Activated B cell treated with CpG ODN at 0.5 μM for 24 hours (primary cell): ENCODE measurements around the gene MACROD2. TPM values are rescaled to one million over a fixed set of nuclear protein-coding genes. Genes with fewer than 3 reads are reported as not detected.

Source experiments
- ATAC-seq: fragments of 200-7000 bp; cut with Tn5 transposase; one replicate; pipeline ENCODE4 v1.10.0; 2021; ENCODE audit warnings: low read depth, mild to moderate bottlenecking, moderate library complexity
- CTCF ChIA-PET: fragments of 350-600 bp; sonication (Branson Sonifier 250); formaldehyde crosslinking; loops from one replicate; lab custom pipeline; 2021; ENCODE audit warnings: antibody characterized with exemption; lab: Charles Lee
- POLR2A ChIA-PET: fragments of 350-600 bp; sonication (Branson Sonifier 250); formaldehyde crosslinking; loops from one replicate; lab custom pipeline; 2021; ENCODE audit warnings: antibody characterized with exemption; lab: Charles Lee
- DNase-seq: peaks from one replicate; pipeline ENCODE4 v3.0.0; 2022
- H3K27ac Mint-ChIP-seq: one replicate; pipeline ENCODE4 v1.8.0; 2020; ENCODE audit warnings: mixed read lengths
- H3K27me3 Mint-ChIP-seq: one replicate; pipeline ENCODE4 v1.8.0; 2021; ENCODE audit warnings: mixed read lengths
- H3K36me3 Mint-ChIP-seq: one replicate; pipeline ENCODE4 v1.8.0; 2021; ENCODE audit warnings: low read depth, mixed read lengths
- H3K4me1 Mint-ChIP-seq: one replicate; pipeline ENCODE4 v1.8.0; 2021; ENCODE audit warnings: mixed read lengths
- H3K4me3 Mint-ChIP-seq: one replicate; pipeline ENCODE4 v1.8.0; 2020; ENCODE audit warnings: mild to moderate bottlenecking, mixed read lengths
- H3K9me3 Mint-ChIP-seq: one replicate; pipeline ENCODE4 v1.8.0; 2020; ENCODE audit warnings: mixed read lengths
- CTCF ChIP-seq: fragments of 200-600 bp; IDR thresholded peaks from one replicate; pipeline ENCODE4 v1.8.0; 2022; ENCODE audit warnings: antibody characterized with exemption, mild to moderate bottlenecking
- intact Hi-C: fragments of 100-400 bp; cut with micrococcal nuclease; formaldehyde crosslinking; loops from one replicate; pipeline ENCODE4 v1.15.1; 2024
- total RNA-seq: library from RNA; stranded (reverse); gene quantifications from 2 replicates; pipeline ENCODE4 v1.2.3, GENCODE V29; 2022

Gene MACROD2
- total RNA-seq, 1 donor from 2014 or later: 55.1 TPM

- Mint-ChIP-seq H3K4me1 (no peaks in the 10 kb centered on the region), H3K27ac (no peak overlapping the region), H3K9me3 (peaks cover 10% of the 10 kb centered on the region), H3K36me3 (no peaks in the 10 kb centered on the region), H3K27me3 (no peaks in the 10 kb centered on the region), H3K4me3 (no peak overlapping the region)
- DNase-seq: no peak
- TF ChIP-seq CTCF: no peak
- ChIA-PET CTCF (no interaction called here), POLR2A (no interaction called here)
- ATAC-seq: no peak
- intact Hi-C loops: no loop called here
These were observed 445.9 kb downstream of the MACROD2 start for GRCh38 chr20:14441201-14441600.

GRCh38 chr20:14444106-14444505, 448.8 kb downstream of the MACROD2 start:
- no peaks in the 10 kb centered on the region for H3K36me3 Mint-ChIP-seq
- CTCF ChIA-PET: no interaction called here
- ATAC-seq: no peak
- no peak for TF ChIP-seq CTCF
- H3K27ac Mint-ChIP-seq: no peak overlapping the region
- H3K9me3 Mint-ChIP-seq: peaks cover under 1% of the 10 kb centered on the region
- no peak overlapping the region for H3K4me3 Mint-ChIP-seq
- DNase-seq: no peak
- no peaks in the 10 kb centered on the region for H3K4me1 Mint-ChIP-seq
- H3K27me3 Mint-ChIP-seq: no peaks in the 10 kb centered on the region
- POLR2A ChIA-PET: no interaction called here
- intact Hi-C loops: no loop called here

- TF ChIP-seq CTCF: no peak
- H3K36me3 Mint-ChIP-seq: no peaks in the 10 kb centered on the region
These were observed 450.0 kb downstream of the MACROD2 start for GRCh38 chr20:14445310-14445709.

GRCh38 chr20:14445902-14446301, 450.6 kb downstream of the MACROD2 start:
- Mint-ChIP-seq H3K36me3 (no peaks in the 10 kb centered on the region), H3K9me3 (no peaks in the 10 kb centered on the region), H3K4me3 (no peak overlapping the region), H3K27ac (no peak overlapping the region), H3K4me1 (no peaks in the 10 kb centered on the region), H3K27me3 (no peaks in the 10 kb centered on the region)
- ChIA-PET CTCF (no interaction called here), POLR2A (no interaction called here)
- no peak for ATAC-seq
- TF ChIP-seq CTCF: no peak
- intact Hi-C loops: no loop called here
- DNase-seq: no peak

More at GRCh38 chr20:14445310-14445709, 450.0 kb downstream of the MACROD2 start:
- ATAC-seq (no peak), DNase-seq (no peak)
- no peaks in the 10 kb centered on the region for H3K4me1 Mint-ChIP-seq
- no peaks in the 10 kb centered on the region for H3K9me3 Mint-ChIP-seq
- no peaks in the 10 kb centered on the region for H3K27me3 Mint-ChIP-seq
- H3K4me3 Mint-ChIP-seq: no peak overlapping the region
- intact Hi-C loops: no loop called here
- no peak overlapping the region for H3K27ac Mint-ChIP-seq
- ChIA-PET CTCF (no interaction called here), POLR2A (no interaction called here)

GRCh38 chr20:14446446-14446845, 451.1 kb downstream of the MACROD2 start:
- no peaks in the 10 kb centered on the region for H3K27me3 Mint-ChIP-seq
- no peak for DNase-seq
- no peaks in the 10 kb centered on the region for H3K9me3 Mint-ChIP-seq
- intact Hi-C loops: no loop called here
- no peak for ATAC-seq
- ChIA-PET POLR2A (no interaction called here), CTCF (no interaction called here)
- no peaks in the 10 kb centered on the region for H3K4me1 Mint-ChIP-seq
- H3K27ac Mint-ChIP-seq: no peak overlapping the region
- H3K36me3 Mint-ChIP-seq: no peaks in the 10 kb centered on the region
- TF ChIP-seq CTCF: no peak
- H3K4me3 Mint-ChIP-seq: no peak overlapping the region
